ENCODE measurements around the gene KRTAP10-1. TPM values are rescaled to one million over a fixed set of nuclear protein-coding genes. Genes with fewer than 3 reads are reported as not detected.

Gene KRTAP10-1
- polyA plus RNA-seq, 2 of the 4 experiments (the other 2 are of a cell fraction): not detected

DNA sequence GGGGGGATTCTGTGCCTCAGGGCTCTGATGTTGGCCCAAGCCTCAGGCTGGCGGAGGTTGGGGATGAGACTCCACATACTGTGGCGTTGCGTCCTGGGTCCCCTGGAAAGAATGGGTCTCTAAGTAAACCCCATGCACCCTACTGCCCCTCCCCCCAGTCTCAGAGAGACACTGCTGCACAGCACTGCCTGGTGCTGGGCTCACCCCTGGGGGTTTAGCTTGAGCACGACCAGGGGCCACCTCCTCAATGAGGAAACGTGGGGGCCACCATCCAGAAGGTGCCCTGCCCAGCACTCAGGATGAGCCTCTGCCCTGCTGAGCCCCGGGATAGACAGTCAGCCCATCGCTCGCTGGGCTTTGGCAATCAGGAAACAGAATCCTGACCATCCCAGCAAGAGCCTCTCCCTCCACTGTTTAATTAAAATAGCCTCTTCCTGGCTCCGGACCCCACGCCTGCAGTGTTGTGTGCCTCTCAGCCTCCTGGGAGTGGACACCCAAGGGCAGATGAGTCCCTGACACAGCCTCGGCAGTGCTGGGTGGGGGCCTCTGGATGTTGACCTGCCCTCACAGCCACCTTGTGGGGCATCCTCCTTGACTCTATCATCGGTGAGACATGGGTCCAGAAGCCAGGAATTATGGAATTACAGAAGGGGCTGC lies 30.0 kb upstream of the KRTAP10-1 start:
- TF ChIP-seq, protein P1, sequence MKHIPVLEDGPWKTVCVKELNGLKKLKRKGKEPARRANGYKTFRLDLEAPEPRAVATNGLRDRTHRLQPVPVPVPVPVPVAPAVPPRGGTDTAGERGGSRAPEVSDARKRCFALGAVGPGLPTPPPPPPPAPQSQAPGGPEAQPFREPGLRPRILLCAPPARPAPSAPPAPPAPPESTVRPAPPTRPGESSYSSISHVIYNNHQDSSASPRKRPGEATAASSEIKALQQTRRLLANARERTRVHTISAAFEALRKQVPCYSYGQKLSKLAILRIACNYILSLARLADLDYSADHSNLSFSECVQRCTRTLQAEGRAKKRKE (CRISPR knock-in tag; IDR thresholded peaks at IDR 0.05; ENCODE audit: low read depth): no peak
- TF ChIP-seq HOXA7 (CRISPR knock-in tag; IDR thresholded peaks at IDR 0.05) (no peak), POLR2A (IDR thresholded peaks at IDR 0.05; ENCODE audit: low read length) (no peak), USF2 (IDR thresholded peaks at IDR 0.05) (no peak), NPAS2 (CRISPR knock-in tag; IDR thresholded peaks at IDR 0.05; ENCODE audit: borderline replicate concordance) (no peak), MYC (IDR thresholded peaks at IDR 0.05; ENCODE audit: borderline replicate concordance, low read length) (no peak), TP53 (CRISPR knock-in tag; IDR thresholded peaks at IDR 0.05) (no peak), KDM1A (IDR thresholded peaks at IDR 0.05; ENCODE audit: low read depth) (no peak), CEBPB (IDR thresholded peaks at IDR 0.05) (no peak), JUNB (IDR thresholded peaks at IDR 0.05) (no peak), CBX8 (IDR thresholded peaks at IDR 0.05) (no peak), RNF2 (IDR thresholded peaks at IDR 0.05; ENCODE audit: borderline replicate concordance, low read depth) (no peak), RAD21 (conservative IDR thresholded peaks at IDR 0.05 in 1 of 2, IDR thresholded peaks at IDR 0.05 in 1 of 2) (no peak), HES2 (IDR thresholded peaks at IDR 0.05) (no peak), TFCP2L1 (CRISPR knock-in tag; IDR thresholded peaks at IDR 0.05) (no peak)
- TF ChIP-seq, protein P2, sequence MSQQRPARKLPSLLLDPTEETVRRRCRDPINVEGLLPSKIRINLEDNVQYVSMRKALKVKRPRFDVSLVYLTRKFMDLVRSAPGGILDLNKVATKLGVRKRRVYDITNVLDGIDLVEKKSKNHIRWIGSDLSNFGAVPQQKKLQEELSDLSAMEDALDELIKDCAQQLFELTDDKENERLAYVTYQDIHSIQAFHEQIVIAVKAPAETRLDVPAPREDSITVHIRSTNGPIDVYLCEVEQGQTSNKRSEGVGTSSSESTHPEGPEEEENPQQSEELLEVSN (IDR thresholded peaks at IDR 0.05; ENCODE audit: borderline replicate concordance, low read depth): no peak
- CTCF ChIA-PET: interaction anchor here (0.9 kb wide), 1 partner anchor 10 kb away, joined by 3 read pairs; the partner anchor contains the start of gene KRTAP10-5
- H3K9me3 ChIP-seq: peaks cover 7% of the 10 kb centered on the region
- H3K4me2 ChIP-seq: no peak overlapping the region
- 30% methylated on average over 6 of the region's 12 CpGs for WGBS (ENCODE audit: missing lambda C conversion rate)
- POLR2A ChIA-PET: no interaction called here
- FAIRE-seq (no peak), DNase-seq (ENCODE audit: low read depth in 1 of 2, low spot score in 1 of 2) (no peak), ATAC-seq (no peak)
- no peak overlapping the region for H3K27ac ChIP-seq
- no peak overlapping the region for H3K4me3 ChIP-seq
- no peaks in the 10 kb centered on the region for H3K4me1 ChIP-seq

DNA sequence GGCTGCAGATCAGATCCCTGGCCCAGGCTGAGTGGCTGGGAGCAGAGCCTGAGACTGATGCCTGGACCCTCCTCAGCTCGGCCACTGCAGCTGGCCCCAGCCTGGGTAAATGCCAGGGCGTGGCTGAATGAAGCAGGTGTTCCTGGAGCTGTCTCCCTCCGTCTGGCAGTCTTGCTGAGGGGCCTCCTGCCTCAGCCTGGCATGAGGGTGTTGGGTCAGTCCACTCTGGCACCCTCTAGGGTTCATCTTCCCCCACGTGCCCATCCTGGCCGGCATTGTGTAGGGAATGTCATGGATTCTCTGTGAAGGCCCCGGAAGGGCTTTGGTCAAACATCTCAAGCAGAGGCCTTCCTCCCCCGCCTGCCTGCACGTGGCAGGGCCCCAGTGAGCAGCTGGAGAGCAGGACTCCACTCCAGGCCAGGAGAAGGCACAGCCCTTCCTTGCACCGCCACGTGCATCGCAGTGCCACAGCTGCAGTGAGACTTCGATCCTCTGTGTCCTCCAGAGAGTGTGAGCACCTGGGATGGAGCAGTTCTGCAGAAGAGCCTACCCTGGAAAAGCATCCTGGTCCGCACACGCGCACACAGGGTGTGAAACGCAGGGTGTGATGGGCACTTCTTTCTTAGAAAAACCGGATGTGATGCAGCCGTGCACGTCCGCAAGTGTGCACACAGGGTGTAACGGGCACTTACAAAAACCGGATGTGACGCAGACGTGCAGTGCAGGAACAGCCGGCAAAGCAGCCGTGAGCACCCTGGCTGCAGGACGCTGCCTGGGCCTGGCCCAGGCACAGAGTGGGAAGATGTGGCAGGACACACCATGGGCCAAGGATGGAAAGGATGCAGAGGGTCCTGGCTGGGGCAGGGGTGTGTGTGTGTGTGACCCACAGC lies 28.9 kb upstream of the KRTAP10-1 start:
- POLR2A ChIA-PET: no interaction called here
- DNase-seq (ENCODE audit: low read depth in 1 of 2, low spot score in 1 of 2) (no peak), FAIRE-seq (no peak), ATAC-seq (no peak)
- TF ChIP-seq FOSL2 (IDR thresholded peaks at IDR 0.05) (no peak), FOSL2 (CRISPR knock-in tag; IDR thresholded peaks at IDR 0.05) (no peak), MAFK (IDR thresholded peaks at IDR 0.05; ENCODE audit: partially characterized antibody) (no peak), MYC (IDR thresholded peaks at IDR 0.05; ENCODE audit: borderline replicate concordance, low read length) (no peak), NFE2L2 (conservative IDR thresholded peaks at IDR 0.05; ENCODE audit: low read length) (no peak), RAD21 (conservative IDR thresholded peaks at IDR 0.05 in 1 of 2, IDR thresholded peaks at IDR 0.05 in 1 of 2) (no peak), POLR2A (IDR thresholded peaks at IDR 0.05; ENCODE audit: low read length) (no peak), CHD4 (IDR thresholded peaks at IDR 0.05; ENCODE audit: borderline replicate concordance) (no peak), HEYL (CRISPR knock-in tag; IDR thresholded peaks at IDR 0.05) (no peak), KDM5A (IDR thresholded peaks at IDR 0.05) (no peak), SREBF2 (IDR thresholded peaks at IDR 0.05) (no peak), TFCP2L1 (CRISPR knock-in tag; IDR thresholded peaks at IDR 0.05) (no peak)
- TF ChIP-seq, protein P3, sequence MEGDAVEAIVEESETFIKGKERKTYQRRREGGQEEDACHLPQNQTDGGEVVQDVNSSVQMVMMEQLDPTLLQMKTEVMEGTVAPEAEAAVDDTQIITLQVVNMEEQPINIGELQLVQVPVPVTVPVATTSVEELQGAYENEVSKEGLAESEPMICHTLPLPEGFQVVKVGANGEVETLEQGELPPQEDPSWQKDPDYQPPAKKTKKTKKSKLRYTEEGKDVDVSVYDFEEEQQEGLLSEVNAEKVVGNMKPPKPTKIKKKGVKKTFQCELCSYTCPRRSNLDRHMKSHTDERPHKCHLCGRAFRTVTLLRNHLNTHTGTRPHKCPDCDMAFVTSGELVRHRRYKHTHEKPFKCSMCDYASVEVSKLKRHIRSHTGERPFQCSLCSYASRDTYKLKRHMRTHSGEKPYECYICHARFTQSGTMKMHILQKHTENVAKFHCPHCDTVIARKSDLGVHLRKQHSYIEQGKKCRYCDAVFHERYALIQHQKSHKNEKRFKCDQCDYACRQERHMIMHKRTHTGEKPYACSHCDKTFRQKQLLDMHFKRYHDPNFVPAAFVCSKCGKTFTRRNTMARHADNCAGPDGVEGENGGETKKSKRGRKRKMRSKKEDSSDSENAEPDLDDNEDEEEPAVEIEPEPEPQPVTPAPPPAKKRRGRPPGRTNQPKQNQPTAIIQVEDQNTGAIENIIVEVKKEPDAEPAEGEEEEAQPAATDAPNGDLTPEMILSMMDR (IDR thresholded peaks at IDR 0.05): no peak
- Histone ChIP-seq H3K27ac (no peak overlapping the region), H3K4me1 (no peaks in the 10 kb centered on the region), H3K9me3 (peaks cover 7% of the 10 kb centered on the region), H3K4me3 (no peak overlapping the region), H3K4me2 (no peak overlapping the region)
- 80% methylated on average over 12 of the region's 27 CpGs for WGBS (ENCODE audit: missing lambda C conversion rate)
- CTCF ChIA-PET: no interaction called here

All from A549 (cell line).